Heart left ventricle (tissue), 16 donors: ENCODE data around the gene PPP1R37. TPM values are rescaled to one million over a fixed set of nuclear protein-coding genes. Genes with fewer than 3 reads are reported as not detected.

Experiments used
- ATAC-seq, 4 donors: fragments of 200-7000 bp; cut with Tn5 transposase; one replicate each; pipeline ENCODE4 v1.9.1; 2020 to 2022; ENCODE audit warnings: moderate library complexity in 4 of 4, mild to moderate bottlenecking in 3 of 4, moderate number of reproducible peaks in 1 of 4
- DNase-seq, 5 donors: peaks; one replicate each; pipeline ENCODE4 v3.0.0-alpha.2; 2020
- H3K27ac ChIP-seq, 12 donors: fragments of 200-600 bp; sonication (generic) in 4 of 12; one replicate each; pipeline versions ENCODE4 v1.5.0 to v1.8.0; 2016 to 2022; ENCODE audit warnings: mild to moderate bottlenecking in 2 of 12
- H3K27me3 ChIP-seq, 9 donors: fragments of 200-600 bp; sonication (generic) in 2 of 9; one replicate each; pipeline versions ENCODE4 v1.5.1 to v1.8.0; 2016 to 2022; ENCODE audit warnings: mild to moderate bottlenecking in 3 of 9
- H3K36me3 ChIP-seq, 9 donors: fragments of 200-600 bp; sonication (generic) in 2 of 9; one replicate each; pipeline versions ENCODE4 v1.5.0 to v1.8.0; 2018 to 2022; ENCODE audit warnings: mild to moderate bottlenecking in 2 of 9
- H3K4me1 ChIP-seq, 12 donors: fragments of 200-600 bp; sonication (generic) in 4 of 12; one replicate each; pipeline versions ENCODE4 v1.5.0 to v1.8.0; 2016 to 2022; ENCODE audit warnings: mild to moderate bottlenecking in 3 of 12
- H3K4me3 ChIP-seq, 12 donors: fragments of 200-600 bp; sonication (generic) in 4 of 12; one replicate each; pipeline versions ENCODE4 v1.5.0 to v1.8.0; 2017 to 2022; ENCODE audit warnings: mild to moderate bottlenecking in 9 of 12, moderate library complexity in 4 of 12
- H3K9me3 ChIP-seq, 12 donors: fragments of 200-600 bp; sonication (generic) in 4 of 12; one replicate each; pipeline versions ENCODE4 v1.5.0 to v1.8.0; 2016 to 2022; ENCODE audit warnings: mild to moderate bottlenecking in 1 of 12
- CTCF ChIP-seq, 12 donors: fragments of 200-600 bp; sonication (generic) in 4 of 12; IDR thresholded peaks; one replicate each; pipeline versions ENCODE4 v1.5.0 to v1.8.0; 2018 to 2022; ENCODE audit warnings: antibody characterized with exemption in 12 of 12, mild to moderate bottlenecking in 5 of 12
- POLR2A ChIP-seq, 2 donors: fragments of 450-650 bp; IDR thresholded peaks; one replicate each; pipeline ENCODE4 v1.6.1; 2017; ENCODE audit warnings: antibody characterized with exemption in 2 of 2, mild to moderate bottlenecking in 2 of 2, moderate library complexity in 2 of 2
- WGBS, 4 donors: extraction: QIAGEN DNeasy Blood & Tissue Kit in 2 of 4; methylation state at CpG; one replicate each; pipeline versions ENCODE4 v1.1.5 to v1.1.7; 2013 to 2018; 5-methylcytosine and 5-hydroxymethylcytosine counted together
- intact Hi-C, 10 donors: fragments of 100-400 bp; cut with DNase I; formaldehyde crosslinking; loops; one replicate each; pipeline versions ENCODE4 v1.11.1 to v1.14.2; 2022
- polyA plus RNA-seq, 2 donors: library from polyadenylated mRNA; stranded (reverse); fragments of 200-250 nt; gene quantifications; one replicate each; pipeline ENCODE4 v1.2.3, GENCODE V29; 2013
- total RNA-seq, 9 donors: library from RNA; depleted of rRNA in 2 of 9; stranded (reverse); fragments of >200 nt in 2 of 9; fragmentation: NEBNext Ultra II Directional in 3 of 9; extraction: Animal tissue kit (Norgen Biotek cat#: 25700) in 3 of 9; gene quantifications; one replicate each; pipeline versions ENCODE4 v1.1.0 to v1.2.4, GENCODE V29; 2016 to 2023
- donor health status: ischemic (EF 13 %, LVEDD 7.1; RV severe dilation, severe dysfunction).
- donor health status: healthy with polysubstance abuse.
- donor health status: DM: no; HTN: yes; CAD: no.
- donor health status: DM: no; HTN: no; CAD: no.
- donor health status: ischemic (EF 25% LVEDD 6.9; RV normal size, moderate dysfunction).
- donor health status: ischemic (EF 25% LVEDD 5.7; RV mildly dilated, moderate dysfunction).
- donor health status: healthy.
- donor health status: DM: yes; HTN: yes; CAD: no.
- donor health status: ischemic (EF 35%, LVEDD 5.7; RV mildly dilated, moderate dysfunction).
- donor health status: nonischemic (EF 11% LVEDD 7.7; RV severe dilation, severe dysfunction).
- donor health status: DM: yes; HTN: yes; CAD: no.
- donor health status: PGD.
- donor health status: ischemic (EF 29% LVEDD 5.4; RV normal size, mild dysfunction).
- donor health status: nonischemic (EF 23%, LVEDD 6.1; RV moderate dilation, normal function).

The PPP1R37 gene
- total and polyA plus RNA-seq, 11 donors: 16.0 to 33.7 (median 18.9) TPM

GRCh38 chr19:45142016-45142725 is 49.2 kb downstream of the PPP1R37 start:
- TF ChIP-seq CTCF (IDR thresholded peaks at IDR 0.05): no peak
- TF ChIP-seq POLR2A (IDR thresholded peaks at IDR 0.05): no peak

GRCh38 chr19:45142726-45143110 is 49.7 kb downstream of the PPP1R37 start:
- Histone ChIP-seq H3K27ac (no peak overlapping the region), H3K27me3 (no peaks in the 10 kb centered on the region), H3K9me3 (no peaks in the 10 kb centered on the region), H3K36me3 (peaks cover 0 to 64% (median 39%) of the 10 kb centered on the region in 9 donors), H3K4me1 (peaks cover 0 to 9% (median under 1%) of the 10 kb centered on the region in 12 donors), H3K4me3 (no peak overlapping the region)
- ATAC-seq (no peak), DNase-seq (no peak)
- TF ChIP-seq POLR2A (IDR thresholded peaks at IDR 0.05) (no peak), CTCF (IDR thresholded peaks at IDR 0.05) (no peak)
- 76 to 86% (median 82%) methylated on average over 8 to 9 of the region's 9 CpGs for WGBS, 4 donors
- intact Hi-C loops: no loop called here

More at GRCh38 chr19:45142016-45142725, 49.2 kb downstream of the PPP1R37 start:
- no peak overlapping the region for H3K4me3 ChIP-seq
- DNase-seq (no peak), ATAC-seq (no peak)
- 95 to 97% (median 96%) methylated on average over 14 to 33 of the region's 33 CpGs for WGBS, 4 donors
- H3K4me1 ChIP-seq: peaks cover 0 to 14% (median 5%) of the 10 kb centered on the region in 12 donors
- no peak overlapping the region for H3K27ac ChIP-seq
- H3K36me3 ChIP-seq: peaks cover 0 to 64% (median 39%) of the 10 kb centered on the region in 9 donors
- intact Hi-C loops: no loop called here
- no peaks in the 10 kb centered on the region for H3K27me3 ChIP-seq
- H3K9me3 ChIP-seq: no peaks in the 10 kb centered on the region

GRCh38 chr19:45144431-45145269 is 51.7 kb downstream of the PPP1R37 start:
- Histone ChIP-seq H3K9me3 (no peaks in the 10 kb centered on the region), H3K36me3 (peaks cover 0 to 64% (median 39%) of the 10 kb centered on the region in 9 donors)
- WGBS, 4 donors: 95 to 98% (median 96%) methylated on average over 35 to 53 of the region's 53 CpGs

More at GRCh38 chr19:45144431-45145269, 51.7 kb downstream of the PPP1R37 start:
- DNase-seq (no peak), ATAC-seq (no peak)
- Histone ChIP-seq H3K27me3 (no peaks in the 10 kb centered on the region), H3K27ac (no peak overlapping the region), H3K4me3 (no peak overlapping the region), H3K4me1 (no peaks in the 10 kb centered on the region)
- intact Hi-C loops: no loop called here
- TF ChIP-seq POLR2A (IDR thresholded peaks at IDR 0.05): no peak
- no peak for TF ChIP-seq CTCF (IDR thresholded peaks at IDR 0.05)
